ENCODE data around the gene COL26A1. TPM values are rescaled to one million over a fixed set of nuclear protein-coding genes. Genes with fewer than 3 reads are reported as not detected.

COL26A1 gene
- total and polyA plus RNA-seq, 2 of the 4 experiments (the other 2 are of a cell fraction), result not detected

- Histone ChIP-seq H3K79me1 (ENCODE audit: low read depth in 1 of 2, low read length in 2 of 2) (no peaks in the 10 kb centered on the region), H3K4me1 (ENCODE audit: control insufficient read depth, insufficient read depth, low read length) (no peaks in the 10 kb centered on the region; the same call in 1 of the 2 replicates), H2AK5ac (ENCODE audit: low read depth, low read length) (no peak overlapping the region), H2BK20ac (ENCODE audit: low read depth, low read length) (no peak overlapping the region), H3K18ac (ENCODE audit: low read depth, low read length) (no peak overlapping the region), H2BK5ac (ENCODE audit: low read depth, low read length, poor library complexity, severe bottlenecking) (no peak overlapping the region), H2BK120ac (ENCODE audit: low read depth, low read length) (no peak overlapping the region), H3K9me1 (ENCODE audit: insufficient read depth, low read length) (0 out of 2 replicates have a peak, but pooled peaks cover 3% of the 10 kb centered on the region), H3K4me2 (ENCODE audit: low read depth, low read length) (no peak overlapping the region), H4K5ac (ENCODE audit: low read depth, low read length) (no peak overlapping the region), H2AK9ac (replicated peaks; ENCODE audit: low read depth, low read length, poor library complexity) (no peak overlapping the region), H3K4me3 (ENCODE audit: insufficient read depth, low read depth, low read length) (no peak overlapping the region), H2AFZ (replicated peaks; ENCODE audit: low read length, poor library complexity) (no peak overlapping the region), H3K56ac (ENCODE audit: extremely low read depth, insufficient read depth, low read length) (no peak overlapping the region), H3K14ac (replicated peaks; ENCODE audit: low read depth, low read length) (no peak overlapping the region), H3K36me3 (ENCODE audit: control insufficient read depth, insufficient read depth, low read length) (no peaks in the 10 kb centered on the region), H3K27ac (ENCODE audit: insufficient read depth, low read length) (no peak overlapping the region), H4K91ac (ENCODE audit: insufficient read depth, low read depth, low read length) (no peak overlapping the region), H4K20me1 (ENCODE audit: insufficient read depth, low read length) (no peaks in the 10 kb centered on the region), H3K9me3 (ENCODE audit: control insufficient read depth, insufficient read depth, low read length) (peaks cover 2% of the 10 kb centered on the region; the same call in 1 of the 2 replicates), H4K8ac (ENCODE audit: low read depth in 2 of 2, low read length in 2 of 2) (no peak overlapping the region), H3K4ac (ENCODE audit: low read depth, low read length) (no peak overlapping the region), H3K9ac (ENCODE audit: low read depth, low read length) (no peak overlapping the region), H3K27me3 (ENCODE audit: control insufficient read depth, insufficient read depth, low read length) (peaks cover 37% of the 10 kb centered on the region), H2BK15ac (ENCODE audit: low read depth, low read length) (no peak overlapping the region), H3K23ac (ENCODE audit: low read depth, low read length) (no peak overlapping the region)
- in situ Hi-C loops (cut with MboI; ENCODE audit: low sequenced_read_pairs) (no loop called here), intact Hi-C loops (cut with micrococcal nuclease) (no loop called here), dilution Hi-C loops (cut with HindIII; ENCODE audit: low sequenced_read_pairs, unreplicated experiment) (no loop called here)
- CTCF ChIA-PET, result no interaction called here
- TF ChIP-seq BHLHE40 (IDR thresholded peaks at IDR 0.05; ENCODE audit: low read depth, low read length) (no peak), MAZ (IDR thresholded peaks at IDR 0.05; ENCODE audit: borderline replicate concordance, low read depth, low read length) (no peak), USF2 (IDR thresholded peaks at IDR 0.05; ENCODE audit: low read depth, low read length) (no peak), CTCF (conservative IDR thresholded peaks at IDR 0.05; ENCODE audit: low read depth, low read length) (no peak), RAD21 (IDR thresholded peaks at IDR 0.05; ENCODE audit: low read length) (no peak), CHD1 (IDR thresholded peaks at IDR 0.05; ENCODE audit: low read depth, low read length) (no peak), POLR2A (IDR thresholded peaks at IDR 0.05; ENCODE audit: low read depth, low read length) (no peak)
- no peak for DNase-seq
- POLR2A ChIA-PET (ENCODE audit: unreplicated experiment), result no interaction called here
- no CpG with 5 or more reads among the region's 2 CpGs for WGBS, 2 experiments (ENCODE audit: extremely low coverage in 2 of 2, insufficient read length in 1 of 2)
- BruUV-seq (replicated peaks), result no TSS peak
- no peak for ATAC-seq (ENCODE audit: low read depth)
Observed at GRCh38 chr7:101382937-101383336, 20.3 kb downstream of the COL26A1 start.
